DMS53 treated with DMSO at 0.1 percent for 48 hours (cell line): ENCODE results near the gene LGALSL.
A peak's percentile ranks its signal among the peaks of the same experiment; 100 is the strongest.
"Not testable (repeated sequence)": the region's sequence is repeated elsewhere in the genome, so short reads cannot be mapped to it uniquely, and the experiment has no call there.

Experiments
- DNase-seq: peaks from one replicate; lab custom pipeline; 2025; ENCODE audit not compliant: unreplicated experiment; lab: John Stamatoyannopoulos, UW

The LGALSL gene

DNA sequence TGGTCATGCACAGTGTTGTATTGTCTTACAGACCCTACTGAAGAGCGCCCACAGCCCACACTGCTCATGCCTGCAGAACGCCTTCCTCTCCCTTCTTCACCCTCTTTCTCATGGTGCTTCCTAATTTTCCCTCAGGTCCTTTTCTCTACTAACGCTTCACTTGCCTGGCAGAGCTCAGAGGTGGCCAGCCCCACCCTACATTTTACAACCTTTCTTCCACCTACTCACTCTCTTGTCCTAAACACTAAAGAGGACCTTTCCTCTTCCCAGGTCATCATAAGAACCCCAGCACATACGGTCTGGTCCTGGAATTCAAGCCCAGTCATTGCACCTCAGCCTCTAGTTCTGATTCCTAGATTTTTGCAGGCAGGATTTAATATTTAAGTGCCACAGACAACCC is 11.7 kb upstream of the LGALSL start:
- DNase-seq, result no peak

DNA sequence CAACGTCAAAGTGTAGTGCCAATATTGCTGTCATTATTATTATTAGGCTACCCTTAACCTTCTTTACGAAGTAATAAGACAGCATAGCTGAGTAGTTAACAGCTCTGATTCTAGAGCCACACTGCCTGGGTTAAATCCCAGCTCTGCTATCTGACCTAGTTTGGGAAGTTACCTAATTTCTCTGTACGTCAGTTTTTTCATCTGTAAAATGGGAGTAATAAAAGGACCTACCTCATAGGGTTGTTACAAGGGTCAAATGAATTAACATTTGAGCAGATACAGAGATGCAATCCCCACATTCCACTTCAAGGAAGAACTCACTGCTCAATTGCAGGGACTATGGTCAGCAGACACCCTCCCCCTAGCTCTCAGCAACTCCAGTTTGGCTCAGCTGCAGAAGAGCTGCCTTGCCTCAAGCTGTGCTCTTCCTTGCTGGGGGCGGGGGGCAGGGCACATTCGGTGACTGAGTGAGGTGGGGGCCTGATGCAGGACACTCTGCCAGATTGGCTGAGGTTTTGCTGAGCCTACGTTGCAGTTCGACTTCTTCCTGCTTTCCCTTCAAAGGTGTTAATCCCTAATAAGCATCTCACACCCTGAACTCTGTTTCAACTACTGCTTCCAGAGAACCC is 11.0 kb upstream of the LGALSL start:
- DNase-seq, result no peak

DNA sequence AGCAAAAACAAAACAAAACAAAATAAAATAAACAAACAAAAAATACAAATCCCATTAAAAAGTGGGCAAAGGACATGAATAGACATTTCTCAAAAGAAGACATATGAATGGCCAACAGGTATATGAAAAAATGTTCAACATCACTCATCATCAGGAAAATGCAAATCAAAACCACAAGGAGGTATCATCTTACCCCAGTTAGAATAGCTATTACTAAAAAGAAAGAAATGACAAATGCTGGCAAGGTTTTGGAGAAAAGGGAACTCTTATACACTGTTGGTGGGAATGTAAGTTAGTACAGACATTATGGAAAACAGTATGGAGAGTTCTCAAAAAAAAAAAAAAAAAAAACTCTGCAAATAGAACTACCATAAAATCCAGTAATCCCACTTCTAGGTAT is 8.0 kb upstream of the LGALSL start:
- DNase-seq, result not testable (repeated sequence)

GRCh38 chr2:64447317-64448040 is 6.5 kb upstream of the LGALSL start:
- no peak for DNase-seq

- no peak for DNase-seq
Measured at GRCh38 chr2:64448041-64448426, 5.9 kb upstream of the LGALSL start.

- no peak for DNase-seq
Measured at GRCh38 chr2:64451051-64451450, 2.9 kb upstream of the LGALSL start.

GRCh38 chr2:64454386-64455332 is 697 bp downstream of the LGALSL start:
- DNase-seq, result peak; percentile 35

DNA sequence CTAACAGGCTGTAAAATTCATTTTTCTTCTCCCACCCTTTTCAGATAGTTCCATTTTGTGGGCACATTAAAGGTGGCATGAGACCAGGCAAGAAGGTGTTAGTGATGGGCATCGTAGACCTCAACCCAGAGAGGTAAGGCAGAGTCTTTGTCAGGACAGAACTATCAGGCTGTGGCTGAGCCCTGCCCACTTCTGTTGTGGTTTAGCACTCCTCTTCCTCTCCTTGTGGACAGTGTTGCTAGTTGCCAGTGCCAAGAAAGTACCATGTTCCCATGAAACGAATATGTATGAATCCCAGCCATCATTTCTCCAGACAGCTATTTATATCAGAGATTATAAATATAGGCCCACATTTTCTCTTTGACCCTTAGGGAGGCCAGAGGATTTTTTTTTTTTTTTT is 1.6 kb downstream of the LGALSL start:
- no peak for DNase-seq

DNA sequence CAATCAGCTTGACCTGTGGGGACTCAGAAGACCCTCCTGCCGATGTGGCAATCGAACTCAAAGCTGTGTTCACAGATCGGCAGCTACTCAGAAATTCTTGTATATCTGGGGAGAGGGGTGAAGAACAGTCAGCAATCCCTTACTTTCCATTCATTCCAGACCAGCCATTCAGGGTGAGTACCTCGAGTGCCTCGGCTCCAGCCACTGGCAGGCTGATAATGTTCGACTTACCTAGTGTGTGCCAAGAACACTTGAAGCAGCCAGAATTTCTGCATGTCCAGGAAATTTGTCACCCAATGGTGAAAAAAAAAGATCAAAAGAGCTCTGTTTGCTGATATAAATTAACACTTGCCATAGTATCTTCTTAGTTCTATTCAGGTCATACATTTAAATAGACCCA is 2.3 kb downstream of the LGALSL start:
- no peak for DNase-seq

- DNase-seq, result no peak
Measured at GRCh38 chr2:64457524-64457923, 3.6 kb downstream of the LGALSL start.

DNA sequence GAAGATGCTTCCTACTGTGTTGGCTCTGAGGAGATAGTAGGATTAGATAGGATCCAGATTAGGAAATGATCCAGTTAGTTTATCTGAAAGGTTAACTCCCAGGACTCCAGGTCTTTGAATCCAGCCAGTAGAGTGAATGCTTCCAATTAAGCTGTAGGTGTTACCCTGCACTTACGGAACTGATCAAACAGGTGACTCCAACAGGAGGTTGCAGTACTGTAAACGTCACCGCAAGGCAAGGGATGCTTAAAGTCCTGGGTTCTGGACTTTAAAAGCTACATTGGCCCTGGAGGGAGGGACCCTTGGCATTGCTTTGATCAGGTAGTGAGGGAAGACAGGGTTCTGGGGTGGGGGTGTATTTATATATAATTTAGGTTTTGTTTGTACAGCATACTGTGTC is 5.6 kb downstream of the LGALSL start:
- DNase-seq, result no peak

- no peak for DNase-seq
Measured at GRCh38 chr2:64460330-64460729, 6.4 kb downstream of the LGALSL start.

DNA sequence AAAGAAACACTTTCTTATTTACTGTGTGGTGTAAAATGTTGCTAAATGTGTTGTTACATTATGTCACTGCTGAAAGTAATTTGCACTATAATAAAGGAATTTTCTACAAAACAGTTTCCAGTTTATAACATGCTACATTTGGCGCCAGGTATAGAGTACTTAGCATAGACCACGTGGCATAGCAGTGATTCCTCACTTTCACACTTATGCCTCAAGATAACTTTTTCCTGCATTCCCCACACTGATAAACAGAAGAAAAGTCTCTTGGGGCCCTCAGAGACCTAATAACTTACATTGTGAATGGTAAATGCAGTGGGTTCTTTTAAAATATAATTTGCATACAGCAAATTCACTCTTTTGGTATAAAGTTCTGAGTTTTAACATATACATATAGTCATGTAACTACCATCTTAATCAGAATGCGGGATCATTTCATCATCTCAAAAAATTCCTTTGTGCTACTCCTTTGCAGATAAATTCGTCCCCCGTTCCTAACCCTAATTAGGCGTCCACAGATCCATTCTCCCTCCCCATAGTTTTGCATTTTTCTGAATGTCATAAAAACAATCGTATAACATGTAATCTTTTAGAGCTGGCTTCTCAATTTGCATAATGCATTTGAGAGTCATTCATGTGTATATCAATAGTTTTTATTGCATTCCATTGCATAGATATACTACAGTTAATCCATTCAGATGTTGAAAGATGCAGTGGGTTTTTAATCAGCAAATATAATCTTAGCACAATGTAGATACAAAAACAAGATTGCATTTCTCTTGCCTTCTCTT is 7.5 kb downstream of the LGALSL start:
- no peak for DNase-seq

GRCh38 chr2:64462171-64462570 is 8.2 kb downstream of the LGALSL start:
- DNase-seq, result no peak

DNA sequence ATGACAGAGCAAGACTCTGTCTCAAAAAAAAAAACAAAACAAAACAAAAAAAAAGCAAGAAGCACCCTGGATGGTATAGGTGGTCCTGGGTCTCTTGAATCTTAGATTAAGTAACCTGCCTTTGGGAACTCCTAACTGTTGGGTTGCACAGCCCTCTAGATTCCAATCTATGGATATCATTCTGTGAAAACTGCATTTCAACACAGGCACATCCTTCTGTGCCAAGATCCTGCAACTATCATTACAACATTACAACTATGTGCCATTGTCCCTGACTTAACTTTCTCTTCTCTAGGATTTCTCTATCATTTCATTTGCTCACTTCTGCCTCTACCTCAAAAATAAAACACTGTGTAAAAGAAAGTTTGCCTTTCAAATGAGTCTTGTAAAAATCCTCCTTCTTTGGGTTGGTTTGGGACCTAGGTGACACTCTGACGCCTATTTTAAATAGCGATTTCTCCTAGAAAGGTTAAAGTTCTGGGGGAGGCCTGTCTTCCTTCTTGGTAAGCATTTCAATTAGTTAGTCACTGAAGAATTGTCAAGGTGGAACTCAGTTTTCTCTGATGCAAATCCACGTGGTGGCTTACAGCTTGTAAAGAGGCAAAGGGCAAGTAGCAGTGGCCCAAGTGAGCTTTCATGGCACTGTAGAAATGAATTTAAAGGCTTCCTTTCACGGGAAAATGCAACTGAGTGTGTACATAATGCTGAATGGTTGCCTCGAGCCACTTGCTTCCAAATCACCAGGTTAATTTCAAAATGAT is 9.2 kb downstream of the LGALSL start:
- DNase-seq, result no peak

- no peak for DNase-seq
Measured at GRCh38 chr2:64463781-64464180, 9.8 kb downstream of the LGALSL start.

DNA sequence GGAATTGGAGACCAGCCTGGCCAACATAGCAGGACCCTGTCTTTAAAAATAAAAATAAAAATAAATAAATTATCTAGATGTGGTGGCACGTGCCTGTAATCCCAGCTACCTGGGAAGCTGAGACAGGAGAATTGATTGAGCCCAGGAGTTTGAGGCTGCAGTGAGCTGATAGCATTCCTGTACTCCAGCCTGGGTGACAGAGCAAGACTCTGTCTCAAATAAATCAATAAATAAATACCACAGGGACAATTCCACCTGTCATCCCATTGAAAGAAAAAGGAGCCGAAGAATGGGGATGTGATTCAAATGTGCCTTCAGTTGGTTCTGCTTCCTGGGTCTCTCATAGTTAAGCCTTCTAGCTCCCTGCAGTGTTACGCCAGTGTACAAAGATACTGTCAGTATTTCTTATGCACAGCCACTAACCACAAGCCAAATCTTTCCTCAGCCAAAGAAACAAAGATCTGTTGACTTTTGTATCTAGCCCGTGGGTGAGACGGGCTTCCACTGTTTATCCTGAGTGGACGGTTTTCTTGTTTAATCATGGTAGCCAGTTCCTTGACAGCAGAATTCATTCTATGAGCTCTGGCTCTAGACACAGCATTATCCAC is 12.6 kb downstream of the LGALSL start:
- no peak for DNase-seq

- no peak for DNase-seq
Measured at GRCh38 chr2:64467096-64467843, 13.3 kb downstream of the LGALSL start.

DNA sequence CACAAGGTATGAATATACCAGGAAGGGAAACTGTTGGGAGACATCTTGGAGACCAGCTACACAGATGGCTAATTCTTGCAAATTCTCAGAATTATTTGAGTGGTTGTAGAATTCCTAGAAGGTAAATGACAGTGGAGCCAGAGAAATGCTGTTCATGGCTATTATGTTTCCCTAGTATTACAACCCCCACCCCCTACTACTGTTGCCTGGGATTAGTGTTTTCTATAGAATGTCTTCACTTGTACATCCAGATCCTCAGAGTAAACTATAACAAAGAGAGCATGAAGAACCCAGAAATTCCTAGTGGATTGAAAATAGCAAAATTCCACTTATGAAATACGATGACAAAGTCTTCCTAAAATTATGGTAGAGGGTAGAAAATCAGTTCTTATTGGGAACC is 15.3 kb downstream of the LGALSL start:
- no peak for DNase-seq
